ENCODE data around the gene HRH1.
"Not testable (repeated sequence)": the region's sequence is repeated elsewhere in the genome, so short reads cannot be mapped to it uniquely, and the experiment has no call there.

The HRH1 gene

DNA sequence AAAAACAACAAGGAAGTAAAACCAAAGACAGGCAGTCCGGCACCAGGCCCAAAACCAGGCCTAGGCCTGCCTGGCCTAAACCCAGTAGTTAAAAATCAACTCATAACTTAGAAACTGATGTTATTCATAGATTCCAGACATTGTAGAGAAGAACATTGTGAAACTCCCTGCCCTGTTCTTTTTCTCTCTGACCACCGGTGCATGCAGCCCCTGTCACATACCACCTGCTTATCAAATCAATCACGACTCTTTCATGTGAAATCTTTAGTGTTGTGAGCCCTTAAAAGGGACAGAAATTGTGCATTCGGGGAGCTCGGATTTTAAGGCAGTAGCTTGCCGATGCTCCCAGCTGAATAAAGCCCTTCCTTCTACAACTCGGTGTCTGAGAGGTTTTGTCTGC lies 22.4 kb upstream of the HRH1 start:
- H3K9me3 ChIP-seq (ENCODE audit: control insufficient read depth, low read length); H3K4me3 ChIP-seq (ENCODE audit: low read length); H3K9ac ChIP-seq (ENCODE audit: low read length); H3K27me3 ChIP-seq (ENCODE audit: control insufficient read depth, insufficient read depth, low read length); H3K36me3 ChIP-seq (ENCODE audit: control insufficient read depth, insufficient read depth, low read length); H3K4me1 ChIP-seq (ENCODE audit: control insufficient read depth, insufficient read depth, low read length): not testable (repeated sequence)

DNA sequence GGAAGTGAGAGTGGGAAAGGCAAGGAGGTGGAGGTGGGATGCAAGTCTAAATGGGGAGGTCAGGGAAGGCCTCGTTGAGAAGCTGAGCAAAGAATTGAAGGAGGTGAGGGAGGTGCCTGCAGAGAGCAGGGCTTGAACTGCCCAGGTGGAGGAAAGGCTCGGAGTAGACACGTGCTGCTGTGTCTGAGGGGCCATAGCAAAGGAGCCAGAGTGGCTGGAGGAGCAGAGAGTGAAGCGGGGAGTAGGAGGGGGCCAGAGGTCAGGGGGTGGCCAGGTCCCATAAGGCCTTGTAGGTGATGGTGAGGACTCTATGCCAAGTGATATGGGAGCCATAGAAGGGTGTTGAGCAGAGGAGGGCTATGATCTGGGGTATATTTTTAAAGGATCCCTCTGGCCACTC lies 21.4 kb upstream of the HRH1 start:
- Histone ChIP-seq H3K27me3 (ENCODE audit: control insufficient read depth, insufficient read depth, low read length) (no peaks in the 10 kb centered on the region), H3K4me3 (ENCODE audit: low read length) (no peak overlapping the region)

DNA sequence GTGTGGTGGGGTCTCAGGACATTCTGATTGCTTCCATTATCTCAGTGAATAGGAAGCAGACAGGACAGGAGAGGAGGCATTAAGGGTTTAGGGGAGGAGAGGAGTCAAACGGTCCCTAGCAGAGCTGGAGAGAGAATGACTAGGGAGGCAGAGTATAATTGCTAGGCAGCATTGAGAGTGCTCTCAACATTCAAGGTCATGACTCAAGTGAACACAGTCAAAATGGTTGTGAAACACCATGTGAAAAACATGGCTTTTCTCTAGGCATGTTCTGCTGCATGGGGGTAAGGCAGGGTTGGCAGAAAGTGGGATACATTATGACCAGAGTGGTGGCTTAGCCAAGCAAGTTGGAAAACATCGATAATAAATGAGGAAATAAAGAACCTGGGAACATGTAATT lies 19.5 kb upstream of the HRH1 start:
- Histone ChIP-seq H3K9me3 (ENCODE audit: control insufficient read depth, low read length) (no peaks in the 10 kb centered on the region), H3K36me3 (ENCODE audit: control insufficient read depth, insufficient read depth, low read length) (no peaks in the 10 kb centered on the region), H3K27me3 (ENCODE audit: control insufficient read depth, insufficient read depth, low read length) (no peaks in the 10 kb centered on the region), H3K4me3 (ENCODE audit: low read length) (no peak overlapping the region), H3K9ac (ENCODE audit: low read length) (no peak overlapping the region), H3K4me1 (ENCODE audit: control insufficient read depth, insufficient read depth, low read length) (peaks cover 3% of the 10 kb centered on the region)

More for the DNA sequence above, 21.4 kb upstream of the HRH1 start:
- Histone ChIP-seq H3K9me3 (ENCODE audit: control insufficient read depth, low read length) (no peaks in the 10 kb centered on the region), H3K4me1 (ENCODE audit: control insufficient read depth, insufficient read depth, low read length) (no peaks in the 10 kb centered on the region), H3K36me3 (ENCODE audit: control insufficient read depth, insufficient read depth, low read length) (no peaks in the 10 kb centered on the region), H3K9ac (ENCODE audit: low read length) (no peak overlapping the region)

DNA sequence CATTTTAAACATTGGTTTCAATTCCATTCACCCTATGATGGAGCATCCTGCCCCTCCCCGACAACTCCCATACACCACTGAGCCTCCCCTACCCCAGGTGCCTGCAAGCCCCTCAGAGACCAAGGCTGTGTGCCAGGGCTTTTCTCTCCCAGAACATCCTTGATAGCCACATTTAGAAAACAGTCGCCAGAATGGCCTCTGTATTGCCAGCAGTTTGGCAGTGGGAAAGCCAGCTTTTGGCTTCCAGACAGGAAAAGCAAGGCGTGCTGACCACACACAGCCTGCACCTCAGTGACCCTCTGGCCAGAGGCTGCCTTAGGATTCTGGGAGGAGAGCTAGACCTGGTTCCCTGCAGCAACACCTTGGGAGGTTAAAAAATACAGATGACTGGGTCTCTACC lies 18.2 kb upstream of the HRH1 start:
- Histone ChIP-seq H3K27me3 (ENCODE audit: control insufficient read depth, insufficient read depth, low read length) (no peaks in the 10 kb centered on the region), H3K4me1 (ENCODE audit: control insufficient read depth, insufficient read depth, low read length) (peaks cover 13% of the 10 kb centered on the region), H3K9ac (ENCODE audit: low read length) (no peak overlapping the region), H3K4me3 (ENCODE audit: low read length) (no peak overlapping the region), H3K9me3 (ENCODE audit: control insufficient read depth, low read length) (no peaks in the 10 kb centered on the region), H3K36me3 (ENCODE audit: control insufficient read depth, insufficient read depth, low read length) (no peaks in the 10 kb centered on the region)

DNA sequence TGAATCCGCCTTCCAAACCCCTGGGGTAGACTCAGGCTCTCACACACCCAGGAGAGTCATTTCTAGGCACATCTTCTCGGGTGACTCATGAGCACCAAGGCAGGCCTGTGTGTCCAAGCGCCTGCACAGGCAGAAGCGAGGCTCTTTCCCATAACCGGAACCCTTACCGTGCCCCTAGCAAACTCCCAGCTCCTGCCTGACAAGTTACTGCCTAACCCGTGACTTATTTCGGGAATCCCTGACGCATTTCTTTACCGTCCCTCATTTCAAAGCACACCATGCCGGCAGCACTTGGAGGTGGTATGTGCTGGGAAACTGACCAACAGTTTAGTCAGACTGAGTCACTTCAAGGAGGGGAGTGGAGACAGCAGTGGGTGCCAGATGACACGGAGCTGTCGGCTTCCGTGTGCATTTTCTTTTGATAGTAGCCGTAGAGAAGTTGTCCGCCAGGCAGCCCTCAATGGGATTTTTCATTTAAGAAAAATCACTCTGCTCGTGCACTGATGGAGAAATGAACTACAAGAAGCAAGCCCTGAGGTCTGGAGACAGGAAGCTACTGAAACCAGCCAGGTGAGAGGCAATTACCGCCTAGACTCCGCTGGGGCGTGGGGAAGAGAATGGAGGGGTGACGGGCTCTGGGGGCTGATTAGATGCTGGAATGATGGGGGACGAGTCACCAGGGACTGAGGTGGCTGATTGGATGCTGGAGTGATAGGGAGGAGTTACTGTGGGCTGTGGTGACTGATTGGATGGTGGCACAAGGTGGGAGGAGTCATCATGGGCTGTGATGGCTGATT lies 17.3 kb upstream of the HRH1 start:
- H3K9me3 ChIP-seq (ENCODE audit: control insufficient read depth, low read length) = no peaks in the 10 kb centered on the region
- H3K4me3 ChIP-seq (ENCODE audit: low read length) = no peak overlapping the region
- H3K4me1 ChIP-seq (ENCODE audit: control insufficient read depth, insufficient read depth, low read length) = peaks cover 13% of the 10 kb centered on the region
- no peak overlapping the region for H3K9ac ChIP-seq (ENCODE audit: low read length)
- H3K36me3 ChIP-seq (ENCODE audit: control insufficient read depth, insufficient read depth, low read length) = no peaks in the 10 kb centered on the region
- H3K27me3 ChIP-seq (ENCODE audit: control insufficient read depth, insufficient read depth, low read length) = no peaks in the 10 kb centered on the region

DNA sequence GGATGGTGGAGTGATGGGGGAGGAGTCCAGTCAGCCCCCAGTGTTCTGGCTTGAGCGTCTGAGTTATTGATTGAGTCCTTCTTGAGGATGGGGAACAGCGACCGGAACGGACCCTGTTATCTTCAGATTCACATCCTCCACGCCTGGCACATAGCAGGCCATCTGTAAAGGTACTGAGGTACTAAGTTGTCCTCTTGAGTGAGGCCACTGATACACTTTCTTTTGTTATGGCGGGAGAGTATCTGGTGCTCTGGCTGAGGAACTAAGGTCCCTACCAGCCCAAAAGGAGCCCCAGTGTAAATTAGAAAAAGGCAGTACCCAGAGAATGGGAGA lies 16.7 kb upstream of the HRH1 start:
- no peaks in the 10 kb centered on the region for H3K27me3 ChIP-seq (ENCODE audit: control insufficient read depth, insufficient read depth, low read length)
- no peaks in the 10 kb centered on the region for H3K36me3 ChIP-seq (ENCODE audit: control insufficient read depth, insufficient read depth, low read length)
- H3K9me3 ChIP-seq (ENCODE audit: control insufficient read depth, low read length) = no peaks in the 10 kb centered on the region
- no peak overlapping the region for H3K9ac ChIP-seq (ENCODE audit: low read length)
- H3K4me3 ChIP-seq (ENCODE audit: low read length) = no peak overlapping the region
- peaks cover 13% of the 10 kb centered on the region for H3K4me1 ChIP-seq (ENCODE audit: control insufficient read depth, insufficient read depth, low read length)

DNA sequence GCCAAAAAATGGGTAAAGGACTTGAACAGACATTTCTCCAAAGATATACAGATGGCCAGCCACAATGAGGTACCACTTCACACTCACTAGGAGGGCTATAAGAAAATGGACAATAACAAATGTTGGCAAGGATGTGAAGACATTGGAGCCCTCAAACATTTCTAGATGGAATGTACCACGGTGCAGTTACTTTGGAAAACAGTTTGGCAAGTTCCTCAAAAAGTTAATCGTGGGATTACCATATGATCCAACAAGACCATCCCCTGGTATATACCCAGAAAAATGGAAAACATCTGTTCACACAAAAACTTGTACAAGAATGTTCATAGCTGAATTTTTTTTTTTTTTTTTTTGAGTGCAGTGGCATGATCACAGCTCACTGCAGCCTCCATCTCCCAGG lies 15.9 kb upstream of the HRH1 start:
- no peaks in the 10 kb centered on the region for H3K9me3 ChIP-seq (ENCODE audit: control insufficient read depth, low read length)
- peaks cover 13% of the 10 kb centered on the region for H3K4me1 ChIP-seq (ENCODE audit: control insufficient read depth, insufficient read depth, low read length)
- no peaks in the 10 kb centered on the region for H3K36me3 ChIP-seq (ENCODE audit: control insufficient read depth, insufficient read depth, low read length)
- H3K27me3 ChIP-seq (ENCODE audit: control insufficient read depth, insufficient read depth, low read length) = no peaks in the 10 kb centered on the region
- no peak overlapping the region for H3K9ac ChIP-seq (ENCODE audit: low read length)
- H3K4me3 ChIP-seq (ENCODE audit: low read length) = no peak overlapping the region

DNA sequence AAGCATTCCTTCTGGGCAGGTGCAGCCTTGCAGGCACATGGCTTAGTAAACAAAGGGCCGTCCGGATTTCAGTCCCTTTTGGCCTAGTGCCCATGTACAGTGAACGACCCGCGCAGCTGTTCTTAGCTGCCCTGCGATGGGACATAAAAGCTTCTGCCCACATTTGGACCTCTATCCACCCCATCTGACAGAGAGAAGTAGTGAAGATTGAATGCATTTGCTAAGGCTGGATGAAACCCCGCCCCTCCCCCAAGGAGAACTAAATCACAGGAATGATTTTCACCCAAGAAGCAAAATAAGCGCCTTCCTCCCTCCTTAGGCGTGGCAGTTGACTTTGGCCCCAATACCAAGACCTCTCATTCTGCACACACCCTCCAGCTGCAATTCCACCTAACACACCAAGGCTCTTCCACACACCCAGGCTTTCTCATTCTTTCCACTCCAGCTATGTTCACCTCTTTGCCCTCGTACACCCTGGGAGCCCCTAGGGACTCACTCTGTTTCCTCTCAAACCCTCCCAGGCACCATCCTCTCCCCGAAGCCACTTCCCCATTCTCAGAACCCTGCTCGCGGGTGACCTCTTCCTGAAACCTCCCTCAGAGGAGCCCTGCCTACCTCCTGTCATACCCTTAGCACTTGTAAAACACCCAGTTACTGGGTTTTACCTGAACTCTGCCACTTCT lies 14.1 kb upstream of the HRH1 start:
- Histone ChIP-seq H3K9ac (ENCODE audit: low read length) (no peak overlapping the region), H3K4me3 (ENCODE audit: low read length) (no peak overlapping the region), H3K9me3 (ENCODE audit: control insufficient read depth, low read length) (no peaks in the 10 kb centered on the region), H3K27me3 (ENCODE audit: control insufficient read depth, insufficient read depth, low read length) (no peaks in the 10 kb centered on the region), H3K36me3 (ENCODE audit: control insufficient read depth, insufficient read depth, low read length) (no peaks in the 10 kb centered on the region), H3K4me1 (ENCODE audit: control insufficient read depth, insufficient read depth, low read length) (peaks cover 13% of the 10 kb centered on the region)

DNA sequence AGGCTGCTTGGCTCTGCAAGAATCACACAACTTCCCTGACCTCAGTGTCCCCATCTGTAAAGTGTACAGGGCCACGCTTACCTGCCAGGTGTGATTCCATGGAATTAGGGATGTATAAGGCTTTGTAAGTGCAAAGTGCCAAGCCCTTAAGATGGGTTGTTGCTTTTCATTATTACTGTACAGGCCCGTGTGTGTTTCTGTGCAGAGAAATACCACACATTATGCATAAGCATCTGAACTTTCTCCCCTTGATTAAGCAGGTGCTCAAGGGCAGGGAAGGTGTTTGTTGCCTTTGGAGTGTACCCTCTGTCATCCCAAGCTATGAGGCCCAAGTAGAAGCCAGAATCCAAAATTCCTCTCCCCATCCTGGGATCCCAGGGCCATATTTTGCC lies 13.6 kb upstream of the HRH1 start:
- Histone ChIP-seq H3K4me1 (ENCODE audit: control insufficient read depth, insufficient read depth, low read length) (peaks cover 13% of the 10 kb centered on the region), H3K36me3 (ENCODE audit: control insufficient read depth, insufficient read depth, low read length) (no peaks in the 10 kb centered on the region), H3K4me3 (ENCODE audit: low read length) (no peak overlapping the region), H3K27me3 (ENCODE audit: control insufficient read depth, insufficient read depth, low read length) (no peaks in the 10 kb centered on the region), H3K9ac (ENCODE audit: low read length) (no peak overlapping the region), H3K9me3 (ENCODE audit: control insufficient read depth, low read length) (no peaks in the 10 kb centered on the region)

DNA sequence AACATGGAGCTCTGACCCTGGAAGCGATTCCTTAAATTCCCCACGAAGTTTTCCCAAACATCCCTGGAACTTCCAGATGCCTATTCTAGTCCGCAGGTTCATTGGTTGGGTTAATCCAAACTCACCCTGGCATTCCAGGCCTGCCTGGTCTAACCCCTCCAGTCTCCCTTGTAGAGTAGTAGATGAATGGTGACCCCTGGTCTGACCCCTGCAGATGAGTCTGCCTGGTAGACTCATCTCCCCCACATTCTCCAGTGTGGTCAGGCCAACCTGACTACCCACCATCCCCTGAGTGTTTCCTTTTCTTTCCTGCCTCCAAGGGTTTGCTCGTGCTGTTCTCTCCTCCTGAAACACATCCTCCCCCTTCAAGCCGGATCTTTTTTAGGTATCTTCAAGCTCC lies 10.8 kb upstream of the HRH1 start:
- H3K36me3 ChIP-seq (ENCODE audit: control insufficient read depth, insufficient read depth, low read length) = no peaks in the 10 kb centered on the region
- no peak overlapping the region for H3K4me3 ChIP-seq (ENCODE audit: low read length)
- H3K9me3 ChIP-seq (ENCODE audit: control insufficient read depth, low read length) = no peaks in the 10 kb centered on the region
- H3K4me1 ChIP-seq (ENCODE audit: control insufficient read depth, insufficient read depth, low read length) = peaks cover 13% of the 10 kb centered on the region
- no peaks in the 10 kb centered on the region for H3K27me3 ChIP-seq (ENCODE audit: control insufficient read depth, insufficient read depth, low read length)
- no peak overlapping the region for H3K9ac ChIP-seq (ENCODE audit: low read length)

DNA sequence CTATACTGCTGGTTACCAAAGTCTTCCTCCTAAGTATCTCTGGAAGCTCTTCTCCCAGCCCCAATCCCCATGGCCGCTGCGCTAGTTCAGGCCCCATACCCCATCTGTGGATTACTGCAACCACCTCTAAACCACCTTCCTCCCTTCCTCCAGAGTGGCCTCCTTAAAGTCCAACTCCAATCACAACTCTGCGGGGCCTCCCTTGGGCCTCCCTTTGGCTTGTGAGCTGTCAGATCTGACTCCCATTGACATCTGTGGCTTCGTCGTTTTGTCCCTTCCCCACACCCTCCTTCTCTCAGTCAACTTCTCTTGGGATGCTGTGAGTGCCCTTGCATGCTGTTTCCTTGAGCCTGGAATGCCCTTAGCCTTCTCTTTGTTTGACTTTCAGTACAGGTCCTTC lies 9.3 kb upstream of the HRH1 start:
- Histone ChIP-seq H3K4me1 (ENCODE audit: control insufficient read depth, insufficient read depth, low read length) (peaks cover 8% of the 10 kb centered on the region), H3K9ac (ENCODE audit: low read length) (no peak overlapping the region), H3K36me3 (ENCODE audit: control insufficient read depth, insufficient read depth, low read length) (no peaks in the 10 kb centered on the region), H3K4me3 (ENCODE audit: low read length) (no peak overlapping the region), H3K9me3 (ENCODE audit: control insufficient read depth, low read length) (no peaks in the 10 kb centered on the region), H3K27me3 (ENCODE audit: control insufficient read depth, insufficient read depth, low read length) (no peaks in the 10 kb centered on the region)

DNA sequence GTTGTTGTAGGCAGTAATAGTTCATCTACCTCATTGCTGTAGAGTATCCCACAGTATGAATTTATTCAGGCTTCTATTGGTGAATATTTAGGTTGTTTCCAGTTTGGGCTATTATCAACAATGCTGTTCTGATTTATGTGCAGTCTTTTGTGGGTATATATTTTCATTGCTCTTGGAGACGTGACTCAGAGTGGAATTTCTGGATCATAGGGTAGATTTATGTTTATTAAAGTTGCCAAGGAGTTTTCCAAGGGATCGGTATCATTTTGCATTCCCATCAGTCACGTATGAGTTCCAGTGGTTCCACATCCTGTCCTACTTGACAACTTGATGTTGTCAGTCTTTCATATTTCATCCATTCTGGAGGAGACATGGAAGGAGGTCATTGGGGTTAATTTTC lies 8.4 kb upstream of the HRH1 start:
- no peak overlapping the region for H3K9ac ChIP-seq (ENCODE audit: low read length)
- H3K4me3 ChIP-seq (ENCODE audit: low read length) = no peak overlapping the region
- no peaks in the 10 kb centered on the region for H3K36me3 ChIP-seq (ENCODE audit: control insufficient read depth, insufficient read depth, low read length)
- H3K4me1 ChIP-seq (ENCODE audit: control insufficient read depth, insufficient read depth, low read length) = no peaks in the 10 kb centered on the region
- H3K9me3 ChIP-seq (ENCODE audit: control insufficient read depth, low read length) = no peaks in the 10 kb centered on the region
- H3K27me3 ChIP-seq (ENCODE audit: control insufficient read depth, insufficient read depth, low read length) = no peaks in the 10 kb centered on the region

Data from mucosa of stomach (tissue), 1 donor.